Measurements from ENCODE around the gene SS18L1.
A peak's percentile ranks its signal among the peaks of the same experiment; 100 is the strongest.
"Not testable (repeated sequence)": the region's sequence is repeated elsewhere in the genome, so short reads cannot be mapped to it uniquely, and the experiment has no call there.

Gene SS18L1, protein sequence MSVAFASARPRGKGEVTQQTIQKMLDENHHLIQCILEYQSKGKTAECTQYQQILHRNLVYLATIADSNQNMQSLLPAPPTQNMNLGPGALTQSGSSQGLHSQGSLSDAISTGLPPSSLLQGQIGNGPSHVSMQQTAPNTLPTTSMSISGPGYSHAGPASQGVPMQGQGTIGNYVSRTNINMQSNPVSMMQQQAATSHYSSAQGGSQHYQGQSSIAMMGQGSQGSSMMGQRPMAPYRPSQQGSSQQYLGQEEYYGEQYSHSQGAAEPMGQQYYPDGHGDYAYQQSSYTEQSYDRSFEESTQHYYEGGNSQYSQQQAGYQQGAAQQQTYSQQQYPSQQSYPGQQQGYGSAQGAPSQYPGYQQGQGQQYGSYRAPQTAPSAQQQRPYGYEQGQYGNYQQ
- 19.3 to 24.3 reads per million in 2 donors for total RNA-seq

DNA sequence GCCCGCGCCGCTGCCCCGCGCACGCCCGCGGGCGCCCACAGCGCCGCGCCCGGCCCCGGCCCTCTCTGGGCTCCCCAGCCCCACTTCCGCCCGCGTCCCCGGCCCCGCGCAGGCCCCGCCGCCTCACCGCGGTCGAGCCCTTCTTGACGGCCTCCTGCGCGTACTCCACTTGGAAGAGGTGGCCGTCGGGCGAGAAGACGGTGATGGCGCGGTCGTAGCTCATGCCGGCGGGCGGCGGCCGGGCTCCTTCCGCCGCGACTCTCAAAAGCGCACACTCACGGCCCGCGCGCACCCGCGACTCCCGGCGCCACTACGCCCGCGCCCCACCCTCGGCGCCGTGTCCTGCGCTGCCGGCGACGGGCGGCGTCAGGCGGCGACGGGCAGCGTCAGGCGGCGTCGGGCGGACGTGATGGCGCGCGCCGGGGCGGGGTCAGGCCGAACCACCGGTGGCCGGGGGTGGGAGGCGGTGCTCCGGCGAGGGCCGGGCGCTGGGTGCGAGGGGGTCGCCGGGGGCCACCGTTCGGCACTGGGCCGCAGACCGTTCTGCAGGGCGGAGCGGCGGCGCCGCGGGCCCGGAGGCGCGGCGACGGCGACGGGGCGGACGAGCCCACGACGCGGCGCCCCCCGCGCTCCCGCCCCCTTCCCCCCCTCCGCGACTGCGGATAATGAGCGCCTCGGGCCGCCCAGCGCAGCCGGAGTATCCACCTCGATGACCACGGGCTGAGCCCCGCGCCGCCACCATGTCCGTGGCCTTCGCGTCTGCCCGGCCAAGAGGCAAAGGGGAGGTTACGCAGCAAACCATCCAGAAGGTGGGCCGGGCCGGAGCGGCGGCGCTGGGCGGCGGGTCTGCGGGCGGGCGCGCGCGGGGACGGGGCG is at the start of gene SS18L1, which contains the start of gene PSMA7:
SS18L1 (plus strand) TSS at position 689 of the 876 bp plus-strand sequence; CDS start at position 741, 52 bp downstream.
PSMA7 (minus strand) TSS at position 314 of the 876 bp plus-strand sequence; CDS start at position 223, 91 bp downstream.
- DNase-seq, result peak; percentile 71 to 96 (median 79)

DNA sequence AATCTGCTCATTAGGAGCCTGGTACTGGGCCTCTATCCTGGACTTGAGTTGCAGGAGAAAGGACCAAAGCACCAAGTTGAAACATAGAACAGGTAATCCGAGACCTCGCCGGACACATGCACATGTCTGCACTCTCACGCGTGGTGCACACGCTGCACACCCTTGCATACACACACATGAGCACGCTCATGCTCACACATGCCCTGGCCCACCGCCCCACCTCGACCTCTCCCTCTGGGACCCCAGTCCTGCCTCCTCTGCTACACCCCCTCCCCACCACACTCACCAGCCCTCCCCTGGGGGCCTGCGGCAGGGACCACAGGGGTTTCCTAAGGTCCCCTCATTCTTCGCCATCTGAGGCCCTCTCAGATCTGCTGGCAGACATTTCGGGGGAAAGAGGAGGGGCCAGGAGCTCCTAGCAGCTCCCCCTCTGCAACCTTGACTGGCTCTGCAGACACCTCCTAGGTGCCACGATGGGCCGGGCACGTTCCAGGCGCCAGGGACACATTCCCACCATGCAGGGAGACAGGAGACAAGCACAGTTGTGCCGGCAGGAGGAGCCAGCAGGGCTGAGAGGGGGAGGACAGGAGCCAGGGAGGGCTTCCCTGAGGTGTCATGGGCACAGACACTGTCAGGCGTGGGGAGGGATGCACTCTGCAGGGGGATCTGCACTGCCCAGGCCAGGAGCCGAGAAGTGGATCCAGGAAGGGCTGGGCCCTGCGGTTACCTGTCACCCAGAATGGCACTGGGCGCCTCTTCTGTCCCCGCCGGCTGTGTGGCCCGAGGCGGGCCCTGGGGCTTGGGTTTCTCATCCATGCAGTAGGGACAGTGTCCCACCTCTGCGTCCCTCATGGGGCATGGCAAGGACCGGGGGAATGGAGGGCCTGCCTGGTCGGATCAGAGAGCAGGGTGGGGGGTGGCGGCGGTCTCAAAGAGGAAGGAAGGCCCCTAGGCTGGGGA is 46.9 kb upstream of the SS18L1 start:
- no peak for DNase-seq

DNA sequence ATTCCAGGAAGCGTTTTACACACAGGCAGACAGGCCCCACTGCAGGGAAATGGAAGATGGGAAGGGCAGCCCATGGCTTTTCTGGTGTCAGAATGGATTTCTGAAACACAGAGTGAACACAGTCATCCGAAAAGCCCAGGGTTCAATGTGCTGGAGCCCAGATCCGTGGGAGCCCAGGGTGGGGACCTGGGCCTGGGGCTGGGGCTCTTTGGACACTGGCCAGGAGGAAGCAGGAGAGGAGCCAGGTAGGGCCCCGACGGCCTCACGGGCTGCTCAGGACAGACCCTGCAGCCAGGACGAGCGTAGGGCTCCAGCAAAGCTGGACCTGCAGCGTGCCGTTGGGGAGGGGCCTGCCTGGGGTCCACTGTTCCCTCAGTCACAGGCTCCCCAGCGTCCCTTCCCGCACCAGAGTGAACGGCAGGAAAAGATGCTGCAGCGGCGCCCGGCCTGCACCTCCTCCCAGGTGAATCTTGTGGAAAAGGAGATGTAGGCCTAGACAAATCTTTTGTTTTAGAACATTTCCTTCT is 45.6 kb upstream of the SS18L1 start:
- DNase-seq, result no peak

DNA sequence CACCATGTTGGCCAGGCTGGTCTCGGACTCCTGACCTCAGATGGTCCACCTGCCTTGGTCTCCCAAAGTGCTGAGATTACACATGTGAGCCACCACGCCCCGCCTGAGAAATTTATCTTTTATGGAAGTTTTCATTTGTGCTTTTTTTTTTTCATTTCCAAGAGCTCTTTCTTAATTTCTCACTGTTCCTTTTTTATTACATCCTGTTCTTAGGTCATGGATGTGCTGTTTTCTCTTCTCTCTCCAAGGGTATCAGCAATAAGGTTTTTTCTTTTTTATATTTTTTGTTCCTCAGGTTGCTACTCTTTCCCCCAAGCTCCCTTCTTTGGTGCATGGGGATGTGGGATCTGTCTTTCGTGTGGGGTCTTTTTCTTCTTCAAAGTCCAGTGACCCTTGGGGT is 42.5 kb upstream of the SS18L1 start:
- DNase-seq, result no peak

DNA sequence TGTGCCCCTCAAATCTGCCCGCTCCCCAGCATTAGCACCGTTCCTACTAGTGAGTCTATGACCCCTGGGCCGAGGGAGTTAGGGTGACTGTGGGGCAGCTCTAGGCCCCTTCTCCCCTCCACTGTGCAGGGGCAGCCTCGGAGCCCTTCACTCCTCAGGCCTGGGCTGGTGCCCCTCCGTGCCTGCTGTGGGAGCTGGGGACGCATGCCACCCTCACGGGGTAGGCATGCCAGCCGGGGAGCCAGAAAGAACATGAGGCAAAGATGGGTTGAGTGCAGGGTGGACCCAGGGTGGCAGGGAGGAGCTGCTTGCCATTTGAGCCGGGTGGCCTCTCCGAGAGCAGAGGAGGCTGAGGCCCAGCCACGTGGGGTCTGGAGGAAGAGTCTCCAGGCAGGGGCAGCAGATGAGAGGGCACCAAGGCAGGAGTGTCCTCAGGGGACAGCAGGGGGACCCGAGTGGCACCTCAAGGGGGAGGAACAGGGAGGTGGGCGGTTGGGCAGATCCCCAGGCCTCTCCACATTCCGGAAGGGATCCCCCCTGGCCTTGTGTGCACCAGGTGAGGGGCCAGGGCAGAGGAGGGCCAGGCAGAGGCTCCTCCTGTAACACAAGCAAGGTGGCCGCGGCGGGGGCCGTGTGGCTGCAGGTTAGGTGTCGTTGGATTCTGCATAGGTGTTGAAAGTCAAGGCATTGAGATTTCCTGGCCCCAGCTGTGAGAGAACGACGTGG is 39.9 kb upstream of the SS18L1 start:
- no peak for DNase-seq

DNA sequence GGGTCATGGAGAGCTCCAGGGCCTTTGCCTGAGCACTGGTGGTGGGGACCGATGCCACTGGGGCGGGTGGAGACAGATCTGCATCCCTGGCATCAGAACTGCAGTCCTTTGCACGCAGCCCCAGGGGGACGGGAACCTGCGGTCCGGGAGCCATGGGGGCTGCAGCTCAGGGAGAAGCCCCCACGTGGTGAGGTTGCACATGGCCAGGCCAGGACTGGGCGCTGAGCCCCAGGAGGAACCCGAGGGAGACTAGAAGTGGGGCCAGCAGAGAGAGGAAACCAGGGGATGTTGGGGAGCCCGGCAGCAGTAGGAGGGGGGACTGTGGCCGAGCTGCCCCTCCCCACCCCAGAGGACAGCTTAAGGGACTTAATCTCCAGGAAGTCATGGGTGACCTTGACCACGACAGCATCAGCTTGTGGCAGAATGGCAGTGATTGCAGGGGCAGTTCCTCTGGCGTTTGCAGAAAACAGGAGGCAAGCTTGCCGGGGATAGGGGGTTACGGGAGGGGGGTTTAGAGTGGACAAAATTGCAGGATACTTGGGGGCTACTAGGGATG is 39.3 kb upstream of the SS18L1 start:
- no peak for DNase-seq

DNA sequence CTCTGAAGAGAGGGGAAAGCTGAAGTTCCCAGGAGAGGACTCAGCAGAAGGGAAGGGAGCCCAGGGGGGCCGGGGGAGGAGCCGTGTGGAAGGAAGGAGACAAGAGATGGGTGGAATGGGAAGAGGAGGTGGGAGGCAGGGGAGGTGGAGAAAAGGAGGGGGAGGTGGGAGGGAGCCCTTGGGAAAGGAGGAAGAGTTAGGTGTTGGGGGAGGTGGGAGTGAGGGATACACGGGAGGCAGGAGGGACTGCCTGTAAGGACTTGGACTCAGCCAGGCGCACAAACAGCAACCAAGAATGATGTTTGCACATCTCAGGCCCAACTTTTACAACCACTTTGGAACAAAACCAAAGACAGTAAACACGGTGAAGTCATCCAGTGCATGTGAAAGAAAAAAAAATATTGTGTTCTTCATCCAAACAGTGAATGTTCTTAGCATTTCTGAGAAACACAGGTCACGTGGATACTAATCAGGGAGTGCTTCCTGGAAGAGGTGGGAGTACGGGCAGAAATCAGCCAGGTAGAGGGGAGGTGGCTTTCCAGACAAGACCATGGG is 38.7 kb upstream of the SS18L1 start:
- DNase-seq, result no peak

DNA sequence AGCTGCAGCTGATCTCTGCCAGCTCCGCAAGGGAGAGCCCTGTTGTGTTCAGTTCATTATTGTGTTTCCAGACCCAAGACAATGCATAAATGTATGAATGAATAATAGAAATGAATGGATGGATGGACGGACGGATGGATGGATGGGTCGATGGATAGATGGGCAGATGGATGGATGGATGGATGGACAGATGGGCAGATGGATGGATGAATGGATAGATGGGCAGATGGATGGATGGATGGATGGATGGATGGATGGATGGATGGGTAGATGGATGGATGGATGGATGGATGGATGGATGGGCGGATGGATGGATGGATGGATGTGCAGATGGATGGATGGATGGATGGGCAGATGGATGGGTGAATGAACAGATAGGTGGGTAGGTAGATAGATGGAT is 38.0 kb upstream of the SS18L1 start:
- no peak for DNase-seq

DNA sequence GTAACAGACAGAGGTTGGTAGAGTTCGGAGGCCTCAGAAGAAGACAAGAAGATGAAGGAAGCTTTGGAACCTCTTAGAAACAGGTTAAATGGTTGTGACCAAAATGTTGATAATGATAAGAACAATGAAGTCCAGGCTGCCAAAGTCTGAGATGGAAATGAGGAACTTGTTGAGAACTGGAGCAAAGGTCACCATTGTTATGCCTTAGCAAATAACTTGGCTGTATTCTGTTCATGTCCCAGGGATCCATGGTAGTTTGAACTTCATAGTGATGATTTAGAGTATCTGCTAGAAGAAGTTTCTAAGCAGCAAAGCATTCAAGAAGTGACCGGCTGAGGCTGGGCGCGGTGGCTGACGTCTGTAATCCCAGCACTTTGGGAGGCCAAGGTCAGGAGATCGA is 32.4 kb upstream of the SS18L1 start:
- no peak for DNase-seq

DNA sequence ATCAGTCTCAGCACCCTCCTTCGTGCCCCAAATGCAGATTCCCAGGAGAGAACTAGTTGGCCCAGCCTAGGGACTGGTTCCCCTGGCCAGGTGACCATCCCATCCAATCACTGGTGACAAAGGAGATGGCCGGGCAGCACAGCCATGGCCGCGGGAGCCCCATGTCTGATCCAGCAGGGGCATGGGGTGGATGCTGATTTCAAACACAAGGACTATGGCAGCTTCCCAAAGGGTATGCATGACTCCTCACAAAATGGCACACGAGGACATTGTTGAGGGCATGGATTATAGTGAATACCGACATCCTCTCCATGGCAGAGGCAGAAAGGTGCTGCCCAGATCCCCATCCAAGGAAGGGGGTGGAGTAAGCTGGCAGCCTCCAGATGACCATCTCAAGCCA is 31.2 kb upstream of the SS18L1 start:
- no peak for DNase-seq

DNA sequence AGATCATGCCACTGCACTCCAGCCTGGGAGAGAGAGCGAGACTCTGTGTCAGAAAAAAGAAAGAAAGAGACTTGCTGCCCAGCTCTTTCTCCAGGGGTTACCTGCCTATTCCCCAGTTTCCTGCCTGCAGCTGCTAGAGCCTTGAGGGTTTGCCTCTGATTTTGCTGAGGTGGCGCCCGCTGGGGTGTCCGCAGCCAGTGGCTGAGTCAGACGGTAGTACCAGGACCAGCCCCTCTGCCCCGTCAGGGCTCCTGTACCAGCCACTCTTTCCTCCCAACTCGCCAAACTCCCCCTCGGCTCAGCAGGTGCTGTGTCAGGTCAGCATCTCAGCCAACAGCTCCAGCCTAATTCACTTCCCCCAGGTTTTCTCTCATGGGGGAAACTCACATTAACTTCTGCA is 28.7 kb upstream of the SS18L1 start:
- DNase-seq, result no peak

DNA sequence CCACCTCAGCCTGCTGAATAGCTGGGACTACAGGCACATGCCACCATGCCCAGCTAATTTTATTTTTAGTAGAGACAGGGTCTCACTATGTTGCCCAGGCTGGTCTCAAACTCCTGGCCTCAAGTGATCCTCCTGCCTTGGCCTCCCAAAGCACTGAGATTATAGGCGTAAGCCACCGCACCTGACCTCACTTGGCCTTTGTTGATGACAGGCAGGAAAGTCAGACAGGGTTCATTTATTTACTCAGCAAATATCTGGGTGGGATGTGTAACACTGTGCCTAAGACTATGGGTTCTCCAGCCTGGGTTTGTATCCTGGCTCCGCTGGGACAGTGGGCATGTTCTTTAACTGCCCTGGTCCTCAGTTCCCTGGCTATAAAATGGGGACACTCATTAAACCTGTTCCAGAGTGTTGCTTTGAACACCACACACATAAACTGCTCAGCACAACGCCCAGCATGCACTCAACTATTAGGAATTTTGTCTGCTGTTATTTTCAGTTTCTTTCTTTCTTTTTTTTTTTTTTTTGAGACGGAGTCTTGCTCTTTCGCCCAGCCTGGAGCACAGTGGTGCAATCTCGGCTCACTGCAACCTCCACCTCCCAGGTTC is 27.7 kb upstream of the SS18L1 start:
- not testable (repeated sequence) for DNase-seq

DNA sequence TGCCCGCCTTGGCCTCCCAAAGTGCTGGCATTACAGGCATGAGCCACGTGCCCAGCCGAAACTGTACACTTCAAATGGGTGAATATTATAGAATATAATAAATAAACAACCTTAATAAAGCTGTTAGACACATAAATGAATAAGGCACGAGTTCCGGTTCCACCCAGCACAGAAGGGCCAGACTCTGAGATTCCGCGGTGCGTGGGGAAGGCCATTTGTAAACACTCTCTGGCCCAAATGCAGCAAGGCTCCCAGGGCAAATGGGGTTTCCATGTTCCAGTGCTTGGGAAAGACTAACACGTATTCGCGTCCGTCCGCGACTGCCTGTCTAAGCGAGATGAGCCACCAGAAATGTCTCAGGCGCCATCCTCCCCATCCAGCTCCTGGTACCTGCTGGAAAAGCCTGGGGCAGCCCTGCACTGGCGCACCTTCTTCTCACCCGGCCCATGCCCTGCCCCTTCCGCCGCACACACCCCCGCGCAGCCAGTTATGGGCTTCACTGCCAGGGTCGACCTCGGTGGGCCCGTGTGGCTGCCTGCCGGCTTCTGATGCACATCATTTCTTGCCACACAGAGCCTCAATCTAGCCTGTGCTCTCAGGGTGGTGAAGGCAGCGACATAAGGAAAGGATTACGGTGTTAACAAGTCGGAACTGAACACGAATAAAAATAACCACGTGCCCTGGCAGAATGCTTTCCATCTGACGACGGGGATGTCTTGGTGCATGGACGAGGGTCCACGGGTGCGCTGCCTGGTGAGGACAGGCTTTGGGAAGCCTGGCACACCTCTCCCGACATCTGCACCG is 26.8 kb upstream of the SS18L1 start:
- no peak for DNase-seq

DNA sequence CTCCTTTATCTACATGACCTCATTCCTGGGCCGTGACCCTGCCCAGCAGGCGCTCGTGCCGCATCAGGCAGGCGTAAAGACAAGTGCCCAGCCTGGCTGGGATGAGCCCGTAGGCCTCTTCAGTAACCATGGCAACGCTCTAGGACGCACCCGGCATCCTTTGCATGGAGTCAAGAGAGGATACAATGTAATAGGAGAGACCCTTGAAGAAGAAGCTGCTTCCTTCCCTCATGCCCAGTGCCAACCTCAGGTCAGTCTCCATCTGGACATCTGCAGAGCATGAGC is 26.3 kb upstream of the SS18L1 start:
- DNase-seq, result no peak

DNA sequence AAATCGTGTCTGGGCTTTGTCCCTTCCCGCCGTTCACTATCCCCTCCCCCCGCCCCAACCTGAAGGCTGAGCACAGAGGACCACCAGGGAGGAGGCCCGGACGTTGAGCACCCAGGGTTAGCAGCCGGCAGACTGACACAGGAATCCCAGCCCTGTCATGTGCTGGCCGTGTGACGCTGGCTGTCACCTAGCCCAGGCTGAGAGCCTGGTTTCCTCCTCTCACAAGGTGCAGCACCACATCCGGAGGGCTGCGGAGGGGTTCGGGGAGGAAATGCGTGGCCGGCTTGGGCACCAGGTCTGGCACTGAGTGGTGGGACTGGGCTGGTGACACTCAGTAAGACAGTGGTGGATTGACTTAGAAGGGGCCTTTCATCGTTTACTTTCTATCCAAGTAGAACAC is 25.9 kb upstream of the SS18L1 start:
- peak in 4 of 5 experiments; percentile 40 to 97 (median 77) for DNase-seq

DNA sequence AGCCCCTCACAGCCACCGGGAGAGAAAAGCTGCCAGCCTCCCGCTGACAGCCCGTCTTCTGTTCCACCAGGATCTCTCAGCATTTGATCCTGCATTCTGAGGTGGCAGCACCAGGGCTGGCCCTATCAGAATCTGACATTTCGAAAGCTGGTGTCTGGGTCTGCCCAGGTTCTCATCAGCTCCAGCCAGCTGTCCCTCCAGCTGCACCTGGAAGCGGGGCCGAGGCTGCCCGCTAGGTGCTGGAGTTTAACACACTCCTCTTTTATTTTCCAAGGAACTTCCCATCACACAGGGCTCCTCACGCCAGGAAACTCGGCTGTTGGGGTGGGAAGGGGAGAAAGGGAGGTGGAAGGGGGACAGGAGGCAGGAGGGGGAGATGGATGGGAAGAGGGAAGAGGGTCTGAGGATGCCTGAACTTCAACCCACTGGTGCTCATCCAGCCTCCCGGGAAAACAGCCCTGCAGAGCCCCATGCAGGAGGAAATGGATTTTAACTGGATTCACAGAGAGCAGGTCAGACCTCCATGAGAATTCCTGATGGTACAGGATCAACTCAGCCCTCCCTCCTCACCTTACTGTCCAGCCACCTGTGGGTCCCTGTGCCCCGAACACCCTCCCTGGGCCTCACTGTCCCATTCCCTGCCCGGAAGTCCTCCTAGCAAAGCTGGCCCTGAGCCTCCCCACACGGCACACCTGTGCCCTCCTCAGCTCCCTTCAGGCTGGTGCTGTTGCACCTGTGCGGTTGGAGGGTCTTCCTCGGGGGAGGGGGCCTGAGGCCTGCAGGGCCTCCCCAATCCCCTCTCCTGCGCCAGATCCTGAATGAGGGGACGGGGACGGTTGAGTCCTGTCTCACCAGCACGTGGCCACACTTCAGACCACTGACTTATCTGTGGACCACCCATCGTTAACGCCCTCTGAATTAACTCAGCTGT is 25.2 kb upstream of the SS18L1 start:
- no peak for DNase-seq

DNA sequence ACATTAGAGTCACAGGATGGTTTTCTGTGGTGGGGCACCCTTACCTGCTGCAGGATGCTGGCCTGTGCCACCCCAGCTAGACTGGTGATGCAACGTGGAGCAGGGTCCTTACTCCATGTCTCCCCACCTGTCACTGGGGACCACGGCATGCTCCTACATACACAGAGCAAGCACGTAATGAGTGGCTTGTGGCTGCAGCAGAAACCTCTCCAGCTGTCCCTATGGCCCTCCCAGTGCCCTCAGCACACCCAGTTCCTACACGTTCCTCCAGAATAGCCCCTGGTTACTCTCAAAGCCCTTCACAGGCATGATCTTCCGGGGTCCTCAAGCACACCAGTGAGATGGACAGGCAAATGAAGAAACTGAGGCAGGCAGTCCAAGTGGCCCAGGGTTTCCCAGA is 24.5 kb upstream of the SS18L1 start:
- DNase-seq, result no peak

DNA sequence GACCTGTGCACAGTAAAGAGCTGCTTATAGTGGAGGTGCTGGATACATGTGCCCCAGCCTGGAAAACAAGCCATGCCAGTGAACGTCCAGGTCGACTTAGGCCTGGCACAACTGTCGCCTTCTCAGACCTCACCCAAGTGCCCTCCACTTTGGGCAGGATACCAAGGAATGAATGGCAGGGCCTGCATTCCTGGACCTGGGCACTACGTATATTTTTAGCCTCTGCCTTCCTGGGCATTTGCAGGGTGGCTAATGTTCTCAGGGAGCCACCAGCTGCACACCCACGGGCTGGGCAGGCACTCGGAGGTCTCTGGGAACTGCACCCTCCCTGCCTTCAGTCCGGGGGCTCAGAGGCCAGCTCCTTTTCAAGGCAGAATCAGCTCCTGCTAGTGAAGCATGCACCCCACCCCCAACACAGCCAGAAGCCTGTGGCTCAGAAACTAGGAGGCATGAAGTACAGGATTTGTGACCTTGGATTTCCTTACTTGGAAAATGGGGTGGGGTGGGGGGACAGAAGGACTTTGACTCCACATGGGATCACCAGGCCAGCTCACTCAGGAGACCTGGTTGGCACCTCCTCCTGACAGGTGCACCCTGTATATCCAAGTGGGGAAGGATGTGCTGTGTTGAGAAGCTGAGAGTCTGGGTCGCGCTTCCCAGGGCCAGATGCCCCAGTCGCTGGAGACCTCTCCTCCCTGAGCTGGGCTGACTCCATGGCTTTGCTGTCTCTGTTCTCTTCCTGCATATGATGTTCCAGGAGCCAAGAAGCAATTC is 23.8 kb upstream of the SS18L1 start:
- no peak for DNase-seq
